ENCODE data around the gene GRAP2. TPM values are rescaled to one million over a fixed set of nuclear protein-coding genes. Genes with fewer than 3 reads are reported as not detected.

The GRAP2 gene
- total and polyA plus RNA-seq, 2 of the 4 experiments (the other 2 are of a cell fraction), result not detected

- H4K20me1 ChIP-seq (ENCODE audit: insufficient read depth, low read length), result no peaks in the 10 kb centered on the region
- H3K9me1 ChIP-seq (ENCODE audit: insufficient read depth, low read length), result no peaks in the 10 kb centered on the region
- intact Hi-C loops (cut with micrococcal nuclease) (no loop called here), in situ Hi-C loops (cut with MboI; ENCODE audit: low sequenced_read_pairs) (no loop called here), dilution Hi-C loops (cut with HindIII; ENCODE audit: low sequenced_read_pairs, unreplicated experiment) (no loop called here)
- H3K23ac ChIP-seq (ENCODE audit: low read depth, low read length), result no peak overlapping the region
- no peak overlapping the region for H3K18ac ChIP-seq (ENCODE audit: low read depth, low read length)
- H3K9ac ChIP-seq (ENCODE audit: low read depth, low read length), result no peak overlapping the region
- H4K91ac ChIP-seq (ENCODE audit: insufficient read depth, low read depth, low read length), result no peak overlapping the region
- H3K14ac ChIP-seq (replicated peaks; ENCODE audit: low read depth, low read length), result no peak overlapping the region
- no peak overlapping the region for H2BK20ac ChIP-seq (ENCODE audit: low read depth, low read length)
- ChIA-PET CTCF (no interaction called here), POLR2A (ENCODE audit: unreplicated experiment) (no interaction called here)
- H3K56ac ChIP-seq (ENCODE audit: extremely low read depth, insufficient read depth, low read length), result no peak overlapping the region
- H3K4me1 ChIP-seq (ENCODE audit: control insufficient read depth, insufficient read depth, low read length), result no peaks in the 10 kb centered on the region
- TF ChIP-seq BHLHE40 (IDR thresholded peaks at IDR 0.05; ENCODE audit: low read depth, low read length) (no peak), USF2 (IDR thresholded peaks at IDR 0.05; ENCODE audit: low read depth, low read length) (no peak), RCOR1 (IDR thresholded peaks at IDR 0.05; ENCODE audit: insufficient replicate concordance, low read length) (no peak), CTCF (conservative IDR thresholded peaks at IDR 0.05; ENCODE audit: low read depth, low read length) (no peak), RAD21 (IDR thresholded peaks at IDR 0.05; ENCODE audit: low read length) (no peak), RFX5 (IDR thresholded peaks at IDR 0.05; ENCODE audit: low read depth, low read length) (no peak), CHD1 (IDR thresholded peaks at IDR 0.05; ENCODE audit: low read depth, low read length) (no peak)
- TF ChIP-seq, protein P1, sequence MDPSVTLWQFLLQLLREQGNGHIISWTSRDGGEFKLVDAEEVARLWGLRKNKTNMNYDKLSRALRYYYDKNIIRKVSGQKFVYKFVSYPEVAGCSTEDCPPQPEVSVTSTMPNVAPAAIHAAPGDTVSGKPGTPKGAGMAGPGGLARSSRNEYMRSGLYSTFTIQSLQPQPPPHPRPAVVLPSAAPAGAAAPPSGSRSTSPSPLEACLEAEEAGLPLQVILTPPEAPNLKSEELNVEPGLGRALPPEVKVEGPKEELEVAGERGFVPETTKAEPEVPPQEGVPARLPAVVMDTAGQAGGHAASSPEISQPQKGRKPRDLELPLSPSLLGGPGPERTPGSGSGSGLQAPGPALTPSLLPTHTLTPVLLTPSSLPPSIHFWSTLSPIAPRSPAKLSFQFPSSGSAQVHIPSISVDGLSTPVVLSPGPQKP (IDR thresholded peaks at IDR 0.05; ENCODE audit: borderline replicate concordance, low read depth, low read length), result no peak
- H3K27me3 ChIP-seq (ENCODE audit: control insufficient read depth, insufficient read depth, low read length), result peaks cover 59% of the 10 kb centered on the region
- WGBS, 2 experiments (ENCODE audit: extremely low coverage in 2 of 2, insufficient read length in 1 of 2), result no CpG with 5 or more reads among the region's 3 CpGs
- H3K4me3 ChIP-seq (ENCODE audit: insufficient read depth, low read depth, low read length), result no peak overlapping the region
- H2AK9ac ChIP-seq (replicated peaks; ENCODE audit: low read depth, low read length, poor library complexity), result no peak overlapping the region
- H2BK15ac ChIP-seq (ENCODE audit: low read depth, low read length), result no peak overlapping the region
- H4K8ac ChIP-seq (ENCODE audit: low read depth in 2 of 2, low read length in 2 of 2), result no peak overlapping the region
- DNase-seq (no peak), ATAC-seq (ENCODE audit: low read depth) (no peak)
- no peak overlapping the region for H2BK5ac ChIP-seq (ENCODE audit: low read depth, low read length, poor library complexity, severe bottlenecking)
- no peaks in the 10 kb centered on the region for H3K36me3 ChIP-seq (ENCODE audit: control insufficient read depth, insufficient read depth, low read length)
- H3K4me2 ChIP-seq (ENCODE audit: low read depth, low read length), result no peak overlapping the region
- no peak overlapping the region for H3K4ac ChIP-seq (ENCODE audit: low read depth, low read length)
- no peak overlapping the region for H4K5ac ChIP-seq (ENCODE audit: low read depth, low read length)
- no TSS peak for BruUV-seq (replicated peaks)
- no peak overlapping the region for H2AK5ac ChIP-seq (ENCODE audit: low read depth, low read length)
- H3K9me3 ChIP-seq (ENCODE audit: control insufficient read depth, insufficient read depth, low read length), result no peaks in the 10 kb centered on the region
- no peak overlapping the region for H2BK120ac ChIP-seq (ENCODE audit: low read depth, low read length)
- H3K27ac ChIP-seq (ENCODE audit: insufficient read depth, low read length), result no peak overlapping the region
- H2AFZ ChIP-seq (replicated peaks; ENCODE audit: low read length, poor library complexity), result no peak overlapping the region
- no peaks in the 10 kb centered on the region for H3K79me1 ChIP-seq (ENCODE audit: low read depth in 1 of 2, low read length in 2 of 2)
Observed at GRCh38 chr22:39916496-39916895, 15.6 kb downstream of the GRAP2 start.
